ENCODE data around the gene LMBRD1.
"Not testable (repeated sequence)": the region's sequence is repeated elsewhere in the genome, so short reads cannot be mapped to it uniquely, and the experiment has no call there.

LMBRD1 gene

DNA sequence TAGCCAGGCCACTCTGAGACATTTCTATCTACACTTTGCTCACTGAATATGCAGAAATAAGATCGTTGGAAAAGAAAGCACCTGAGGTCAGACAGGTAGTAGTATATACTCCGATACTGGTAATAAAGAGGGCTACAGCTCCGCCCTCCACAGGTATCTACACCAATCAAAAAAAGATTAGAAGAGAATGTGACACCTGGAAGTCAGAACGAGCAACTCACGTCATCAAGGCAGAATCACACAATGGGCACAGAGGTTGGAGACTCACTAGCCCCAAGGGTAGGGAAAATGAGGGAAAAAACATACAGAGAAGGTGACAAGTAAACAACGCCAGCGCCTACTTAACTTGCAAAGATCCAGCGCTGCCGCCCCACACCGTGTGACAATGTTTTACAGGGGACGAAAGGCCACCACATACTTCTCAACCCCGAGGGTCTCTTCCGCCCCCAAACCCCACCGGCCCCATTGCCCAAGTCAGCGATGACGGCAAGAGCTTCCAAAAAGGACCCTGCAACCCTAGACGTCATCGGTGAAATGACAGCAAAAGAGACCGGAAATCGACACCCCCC is 653 bp downstream of the LMBRD1 start:
- DNase-seq (ENCODE audit: low spot score) = peak; percentile 2

DNA sequence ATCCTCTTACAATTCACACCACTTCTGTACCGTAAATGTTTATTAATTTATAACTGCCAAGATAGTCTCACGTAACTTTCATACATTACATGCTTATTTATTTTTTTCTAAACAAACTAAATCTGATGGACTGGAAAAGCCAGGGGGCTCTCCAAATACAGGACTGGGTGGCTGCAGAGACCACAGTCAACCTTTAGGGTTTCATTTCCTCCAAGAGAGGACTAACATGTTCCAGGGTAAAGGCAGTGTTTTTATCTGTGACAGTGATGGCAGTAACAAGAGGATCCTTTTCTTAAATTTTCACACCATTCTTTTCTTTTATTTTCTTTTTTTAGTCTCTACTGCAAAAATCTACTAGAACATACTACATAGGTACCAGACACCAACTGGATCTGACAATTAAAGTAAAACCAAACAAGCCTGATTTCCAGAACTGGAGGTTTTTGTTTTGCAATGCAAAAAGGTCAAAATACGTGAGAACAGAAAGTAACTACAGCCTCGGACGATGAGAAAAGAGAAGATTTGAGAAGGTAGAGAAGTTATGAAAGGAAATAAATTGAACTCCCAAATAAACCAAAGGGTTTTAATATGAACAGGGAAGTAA is 1.2 kb downstream of the LMBRD1 start:
- no peak for DNase-seq (ENCODE audit: low spot score)

DNA sequence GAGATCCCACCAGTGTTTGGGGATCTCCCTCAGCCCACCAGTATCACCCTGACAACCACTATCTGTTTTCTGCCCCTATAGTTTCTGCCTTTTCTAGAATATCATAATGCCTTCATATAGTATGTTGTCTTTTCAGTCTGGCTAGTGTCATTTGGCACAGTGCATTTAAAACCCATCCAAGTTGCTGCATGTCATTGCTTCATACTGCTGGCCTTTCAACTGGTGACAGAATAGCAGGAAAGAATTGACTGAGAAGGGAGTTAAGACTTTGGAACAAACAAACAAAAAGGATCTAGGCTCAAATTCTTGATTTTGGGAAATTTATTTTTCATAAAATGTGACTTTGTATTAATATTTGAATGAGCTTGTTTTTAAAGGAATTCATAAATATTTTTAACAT is 4.5 kb downstream of the LMBRD1 start:
- no peak for DNase-seq (ENCODE audit: low spot score)

DNA sequence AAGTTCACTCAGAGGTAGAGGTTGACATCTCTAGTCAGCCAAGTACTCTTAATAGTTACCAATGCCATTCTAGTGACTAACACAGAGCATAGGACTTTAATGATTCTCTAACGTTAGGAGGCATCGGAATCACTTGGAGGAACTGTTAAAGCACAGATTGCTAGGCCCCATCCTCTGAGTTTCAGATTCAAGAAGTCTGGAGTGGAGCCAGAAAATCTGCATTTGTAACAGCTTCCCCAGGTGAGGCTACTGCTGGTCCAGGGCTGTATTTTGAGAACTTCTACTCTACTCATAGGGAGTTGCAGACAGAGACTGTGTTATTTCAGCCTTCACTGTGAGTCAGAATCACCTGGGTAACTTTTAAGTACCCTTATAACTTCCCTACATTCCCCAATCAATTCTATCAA is 5.7 kb downstream of the LMBRD1 start:
- no peak for DNase-seq (ENCODE audit: low spot score)

DNA sequence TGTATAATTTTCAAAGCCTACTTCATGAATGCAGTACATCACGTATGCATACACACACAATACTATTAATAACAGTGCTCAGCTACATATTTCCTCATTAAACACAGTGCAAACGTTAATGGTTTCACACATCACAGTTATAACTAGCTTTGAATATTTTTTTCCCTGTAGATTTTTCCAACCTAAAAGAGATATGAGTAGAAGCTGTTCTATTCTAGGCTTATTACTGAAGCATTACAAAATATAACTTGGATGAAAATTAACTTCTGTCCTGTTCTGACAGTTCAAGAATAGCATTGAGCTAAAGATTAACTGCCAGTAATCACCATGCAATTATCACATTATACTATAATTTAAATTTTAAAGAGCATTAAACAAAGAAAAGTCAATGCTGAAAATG is 6.2 kb downstream of the LMBRD1 start:
- DNase-seq (ENCODE audit: low spot score) = no peak

DNA sequence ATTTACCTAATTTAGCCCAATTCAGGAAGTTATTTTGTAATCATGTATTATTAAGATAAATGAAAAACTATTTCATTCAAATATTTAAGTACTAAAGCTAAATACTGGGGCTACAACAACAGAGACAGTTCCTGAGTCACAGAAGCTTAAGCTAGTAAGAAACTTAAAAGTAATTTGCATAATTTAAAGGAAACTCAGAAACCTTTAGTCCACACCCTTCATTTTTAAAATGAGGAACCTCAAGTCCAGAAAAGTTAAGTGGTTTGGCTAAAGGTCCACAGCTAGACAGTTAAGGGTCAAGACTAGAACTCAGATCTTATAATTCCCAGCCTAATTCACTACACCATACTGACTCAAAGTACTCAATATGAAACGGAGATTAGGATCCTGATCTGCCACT is 7.2 kb downstream of the LMBRD1 start:
- DNase-seq (ENCODE audit: low spot score) = no peak

DNA sequence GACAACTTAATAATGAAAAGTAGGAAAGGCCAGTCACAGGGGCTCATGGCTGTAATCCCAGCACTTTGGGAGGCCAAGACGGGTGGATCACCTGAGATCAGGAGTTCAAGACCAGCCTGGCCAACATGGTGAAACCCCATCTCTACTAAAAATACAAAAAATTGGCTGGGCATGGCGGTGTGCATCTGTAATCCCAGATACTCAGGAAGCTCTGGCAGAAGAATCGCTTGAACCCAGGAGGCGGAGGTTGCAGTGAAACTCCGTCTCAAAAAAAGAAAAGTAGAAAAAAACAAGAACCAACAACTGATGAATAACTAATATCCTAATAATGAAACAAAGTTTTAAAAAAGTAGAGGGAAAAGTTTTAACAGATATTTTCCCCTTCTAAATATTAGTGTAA is 9.4 kb downstream of the LMBRD1 start:
- not testable (repeated sequence) for DNase-seq (ENCODE audit: low spot score)

DNA sequence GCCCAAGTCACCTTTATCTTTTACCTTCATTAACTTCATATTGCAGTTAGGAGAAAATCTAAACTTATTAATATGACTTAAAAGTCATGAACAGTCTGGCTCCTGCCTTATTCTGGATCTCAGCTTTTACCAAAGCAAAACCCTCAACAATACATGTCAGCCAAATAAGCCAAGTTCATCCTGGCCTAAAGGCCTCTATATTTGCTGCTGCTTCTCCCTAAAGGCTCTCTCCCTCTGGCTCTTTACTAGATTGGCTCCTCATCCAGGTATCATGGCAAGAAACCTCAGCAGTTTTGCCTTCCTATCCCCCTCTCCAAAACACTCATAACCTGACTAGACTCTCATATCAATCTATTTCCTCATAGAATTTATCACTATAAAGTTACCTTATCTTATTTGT is 11.1 kb downstream of the LMBRD1 start:
- no peak for DNase-seq (ENCODE audit: low spot score)

DNA sequence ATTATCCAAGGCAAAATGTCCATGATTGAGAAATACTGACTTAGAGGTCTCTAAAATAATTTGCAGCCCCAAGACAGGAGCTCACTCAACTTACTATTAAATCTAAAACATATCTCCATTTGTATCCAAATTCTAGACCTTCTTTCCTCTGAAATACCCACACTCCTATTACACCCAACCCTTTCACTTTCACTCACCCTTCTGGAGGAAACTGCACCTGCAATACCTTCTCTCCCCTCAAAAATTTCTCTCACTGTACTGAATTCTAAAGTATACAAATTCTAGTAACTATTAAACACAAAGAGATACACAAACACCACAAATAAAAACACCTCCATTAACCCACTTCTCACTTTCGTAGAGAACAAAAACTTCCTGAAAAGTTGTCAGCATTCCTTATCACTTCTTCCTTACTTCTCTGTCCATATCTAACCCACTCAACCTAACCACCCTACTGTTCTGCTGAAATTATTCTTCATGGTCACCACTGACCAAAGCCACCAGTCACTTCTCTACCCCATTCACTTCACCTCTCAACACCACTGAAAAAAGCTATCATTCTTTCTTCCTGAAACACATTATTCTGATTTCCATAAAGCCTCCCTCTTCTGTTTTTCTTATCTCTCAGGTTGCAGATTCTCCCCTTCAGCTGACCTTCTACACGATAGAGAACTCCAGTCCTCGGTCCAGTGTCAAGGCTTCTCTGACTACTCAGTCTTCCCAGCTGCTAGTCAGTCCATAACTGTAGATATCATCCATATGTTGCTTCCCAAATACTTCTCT is 12.0 kb downstream of the LMBRD1 start:
- DNase-seq (ENCODE audit: low spot score) = no peak

DNA sequence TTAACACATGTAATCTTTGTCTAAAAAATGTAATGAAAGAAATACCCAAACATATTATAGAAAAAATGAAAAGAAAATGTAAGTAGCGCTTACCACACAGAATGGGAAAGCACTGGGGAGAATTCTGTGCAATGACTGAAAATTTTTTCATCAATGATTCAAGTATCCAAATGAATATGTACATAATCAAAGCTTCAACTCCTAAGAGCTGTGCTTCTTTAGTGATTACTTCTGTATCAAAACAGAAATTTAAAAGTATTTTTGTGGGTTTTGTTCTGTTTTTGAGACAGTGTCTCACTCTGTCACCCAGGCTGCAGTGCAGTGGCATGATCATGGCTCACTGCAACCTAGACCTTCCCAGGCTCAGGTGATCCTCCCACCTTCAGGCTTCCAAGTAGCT is 13.7 kb downstream of the LMBRD1 start:
- DNase-seq (ENCODE audit: low spot score) = no peak

DNA sequence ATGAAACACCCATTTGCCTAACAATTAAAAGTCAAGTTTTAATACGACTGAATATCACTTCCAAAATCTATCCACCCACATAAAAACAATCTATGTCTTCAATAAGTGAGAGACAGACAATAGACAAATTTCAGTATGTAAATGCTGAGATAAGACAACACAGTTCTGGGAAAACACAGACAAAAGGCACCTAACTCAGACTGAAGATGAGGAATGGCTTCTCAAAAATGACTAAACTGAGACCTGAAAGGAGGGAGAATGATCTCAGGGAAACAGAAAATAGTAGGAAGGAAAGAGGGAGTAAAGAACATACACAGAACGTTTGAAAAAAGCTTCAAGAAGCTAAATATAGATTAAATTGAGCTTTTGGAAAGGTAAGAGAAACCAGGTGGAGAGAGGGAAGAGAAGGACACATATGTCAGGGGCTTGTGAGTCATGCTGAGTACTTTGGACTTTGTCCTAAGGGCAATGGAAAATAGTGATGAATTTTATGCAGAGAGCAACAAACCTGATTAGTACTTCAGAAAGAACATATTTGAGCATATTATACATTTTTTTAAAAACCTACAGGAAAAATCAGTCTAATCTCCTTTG is 16.1 kb downstream of the LMBRD1 start:
- DNase-seq (ENCODE audit: low spot score) = no peak

DNA sequence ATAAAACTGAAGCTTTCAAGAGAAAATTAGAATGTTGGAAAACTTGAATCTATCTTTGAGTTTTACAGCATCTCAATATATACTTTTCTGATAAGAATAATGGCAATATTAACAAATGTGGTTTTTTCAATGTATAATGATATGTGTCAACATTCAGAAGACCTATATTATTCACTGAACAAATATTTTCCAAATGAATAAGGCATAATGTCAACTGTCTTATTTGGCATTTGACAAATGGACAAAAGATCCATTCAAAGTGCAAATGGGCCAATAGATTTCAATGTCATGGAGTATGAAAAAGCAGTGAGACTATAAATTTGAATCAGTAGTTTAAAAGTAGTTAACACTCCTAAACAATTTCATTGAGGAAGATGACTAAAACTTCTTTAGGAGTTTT is 20.9 kb downstream of the LMBRD1 start:
- DNase-seq (ENCODE audit: low spot score) = no peak

DNA sequence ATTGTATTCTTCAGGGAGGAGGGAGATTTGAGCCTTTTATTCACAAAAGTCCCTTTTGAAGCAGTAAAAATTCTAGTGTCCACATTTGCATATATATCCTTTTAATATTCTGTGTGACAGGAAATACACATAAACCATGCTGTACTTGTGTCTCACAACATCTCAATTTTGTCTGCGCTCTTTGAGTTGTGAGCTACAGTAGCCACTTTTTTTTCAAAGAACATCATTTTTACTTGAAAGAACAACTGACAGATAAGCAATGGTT is 21.3 kb downstream of the LMBRD1 start:
- DNase-seq (ENCODE audit: low spot score) = no peak

DNA sequence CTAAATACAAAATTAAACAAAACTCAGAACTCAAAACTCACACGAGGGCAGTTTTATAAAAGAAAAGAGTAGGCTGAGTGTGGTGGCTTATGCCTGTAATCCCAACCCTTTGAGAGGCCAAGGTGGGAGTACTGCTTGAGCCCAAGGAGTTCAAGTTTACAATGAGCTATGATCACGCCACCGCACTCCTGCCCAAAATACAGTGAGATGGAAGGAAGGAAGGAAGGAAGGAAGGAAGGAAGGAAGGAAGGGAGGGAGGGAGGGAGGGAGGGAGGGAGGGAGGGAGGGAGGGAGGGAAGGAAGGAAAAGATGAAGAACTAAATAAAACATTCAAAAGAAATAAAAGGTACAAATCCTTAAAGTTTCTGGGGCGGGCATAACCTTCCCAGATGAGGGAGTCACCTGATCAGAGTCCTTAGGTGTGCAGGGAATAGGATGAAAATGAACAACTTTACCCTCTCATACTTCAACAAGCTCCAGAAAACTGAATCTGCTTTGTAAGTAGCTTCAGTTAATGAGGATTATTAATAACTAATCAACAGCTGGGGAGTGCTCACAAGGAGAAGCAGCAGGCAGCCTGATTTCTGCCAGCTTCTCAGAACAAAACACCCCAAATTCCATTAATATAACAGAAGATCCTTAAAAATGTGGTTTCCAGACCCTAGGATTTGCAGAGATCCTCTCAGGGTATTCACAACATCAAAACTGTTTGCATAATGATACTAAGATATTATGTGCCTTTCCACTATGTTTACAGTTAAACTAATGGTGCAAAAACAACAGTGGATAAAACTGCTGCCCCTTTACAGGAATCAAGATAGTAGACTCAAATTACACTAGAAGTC is 21.8 kb downstream of the LMBRD1 start:
- DNase-seq (ENCODE audit: low spot score) = no peak

DNA sequence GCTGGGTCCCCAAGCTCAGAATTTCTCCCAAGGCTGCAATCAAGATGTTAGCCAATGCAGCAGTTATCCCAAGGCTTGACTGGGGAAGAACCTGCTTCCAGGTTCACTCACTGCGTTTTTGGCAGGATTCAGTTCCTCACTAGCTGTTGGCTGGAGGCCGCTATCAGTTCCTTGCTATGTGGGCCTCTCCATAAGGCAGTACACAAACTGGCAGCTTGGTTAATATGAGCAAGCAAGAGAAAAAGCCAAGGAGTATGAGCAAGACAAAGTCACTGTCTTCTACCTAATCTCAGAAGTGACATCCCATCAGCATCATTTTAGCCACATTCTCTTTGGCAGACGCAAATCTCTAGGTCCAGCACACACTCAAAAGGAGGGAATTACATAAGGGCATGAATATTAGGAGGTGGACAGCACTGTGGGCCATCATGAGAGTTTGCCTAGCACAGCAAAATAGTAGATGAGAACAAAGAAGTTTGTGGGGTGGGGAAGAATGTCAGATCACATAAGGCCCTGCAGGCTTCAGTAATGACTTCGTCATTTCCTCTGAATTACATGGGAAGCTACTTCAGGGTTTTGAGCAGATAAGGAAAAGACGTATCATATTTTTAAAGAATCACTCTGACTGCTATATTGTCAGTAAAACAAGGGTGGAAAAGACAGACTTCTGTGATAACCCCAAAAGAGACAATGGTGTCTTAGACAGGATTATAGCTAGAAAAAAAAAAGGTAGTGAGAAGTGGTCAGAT is 25.5 kb downstream of the LMBRD1 start:
- DNase-seq (ENCODE audit: low spot score) = no peak

DNA sequence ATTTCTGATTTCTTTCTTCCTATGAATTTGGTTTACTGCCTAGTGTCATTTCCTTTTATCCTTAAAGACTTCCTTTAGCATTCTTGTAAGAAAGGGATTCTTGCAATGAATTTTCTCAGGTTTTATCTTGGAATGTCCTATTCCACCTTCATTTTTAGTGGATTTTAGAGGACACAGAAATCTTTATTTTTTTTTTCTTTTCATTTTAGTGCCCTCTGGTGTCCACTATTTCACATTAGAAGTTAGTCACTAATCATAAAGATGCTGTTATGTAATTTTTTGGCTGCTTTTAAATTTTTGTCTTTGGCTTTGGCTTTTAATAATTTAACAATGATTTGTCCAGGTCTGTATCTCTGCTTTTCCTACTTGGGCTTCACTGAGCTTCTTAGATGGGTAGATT is 28.1 kb downstream of the LMBRD1 start:
- DNase-seq (ENCODE audit: low spot score) = peak; percentile 3

DNA sequence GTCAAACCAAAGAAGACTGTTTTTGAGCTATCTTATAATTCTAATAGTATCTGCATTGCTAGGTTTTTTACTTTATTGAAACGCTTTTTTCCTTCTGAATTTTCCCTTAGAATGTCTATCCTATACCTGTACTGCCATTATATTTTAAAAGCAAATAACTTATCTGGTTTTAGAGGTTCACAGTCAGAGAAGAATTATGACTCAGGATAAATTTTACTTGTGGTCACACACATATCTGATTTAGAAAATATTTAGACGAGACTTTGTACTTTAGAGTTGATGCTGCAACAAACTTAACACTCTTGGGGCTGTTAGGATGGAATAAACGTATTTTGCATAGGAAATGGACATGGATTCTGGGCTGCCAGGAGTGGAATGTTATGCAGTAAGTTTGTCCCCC is 33.0 kb downstream of the LMBRD1 start:
- DNase-seq (ENCODE audit: low spot score) = no peak

DNA sequence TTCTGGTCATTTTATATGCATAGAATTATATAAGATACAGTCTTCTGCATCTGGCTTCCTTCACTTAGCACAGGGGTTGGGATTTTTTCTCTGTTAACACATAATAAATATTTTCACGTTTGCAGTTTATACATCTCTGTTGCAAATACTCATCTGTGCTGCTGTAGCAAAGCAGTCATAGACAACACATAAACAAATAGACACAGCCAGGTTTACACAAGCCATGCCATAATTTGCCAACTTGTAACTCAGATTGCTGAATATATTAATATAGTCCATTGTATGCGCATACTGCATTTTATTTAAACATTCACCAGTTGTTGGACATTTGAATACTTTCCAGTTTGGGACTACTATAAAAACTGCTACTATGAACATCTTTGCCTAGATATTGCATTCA is 35.0 kb downstream of the LMBRD1 start:
- DNase-seq (ENCODE audit: low spot score) = no peak

DNA sequence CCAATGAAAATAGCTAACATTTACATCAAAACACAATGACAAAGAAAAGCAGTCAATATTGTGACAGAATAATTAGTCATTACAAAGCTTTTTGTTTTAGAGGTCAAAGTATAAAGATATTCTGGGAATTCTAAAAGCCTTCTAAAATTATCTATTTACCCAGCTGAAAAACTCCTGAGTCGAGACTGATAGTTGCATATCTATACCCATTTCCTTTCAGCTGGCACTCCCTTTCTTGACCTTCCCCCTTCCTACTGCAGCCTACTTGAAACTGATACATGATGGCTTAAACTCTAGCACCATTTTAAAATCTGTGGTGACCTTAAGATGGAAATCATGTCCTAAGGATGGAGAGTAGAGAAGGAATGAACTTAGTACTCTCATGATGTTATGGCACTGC is 38.6 kb downstream of the LMBRD1 start:
- DNase-seq (ENCODE audit: low spot score) = no peak

DNA sequence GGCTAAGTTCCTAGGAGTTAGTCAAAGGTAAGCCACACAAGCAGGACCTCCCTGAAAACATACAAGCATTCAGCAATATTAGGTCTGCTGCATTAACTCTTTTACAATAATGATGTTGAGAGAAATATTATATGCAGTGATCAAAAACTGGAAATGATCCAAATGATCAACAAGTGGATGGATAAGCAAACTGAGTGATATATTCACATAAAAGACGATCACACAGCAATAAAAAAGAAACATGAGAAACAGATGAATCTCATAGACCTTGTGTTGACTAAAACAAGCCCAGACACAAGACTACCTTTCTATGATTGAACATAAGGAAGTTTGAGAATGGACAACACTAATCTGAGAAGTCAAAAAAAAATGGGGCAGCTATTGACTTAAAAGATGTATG is 39.9 kb downstream of the LMBRD1 start:
- DNase-seq (ENCODE audit: low spot score) = no peak

DNA sequence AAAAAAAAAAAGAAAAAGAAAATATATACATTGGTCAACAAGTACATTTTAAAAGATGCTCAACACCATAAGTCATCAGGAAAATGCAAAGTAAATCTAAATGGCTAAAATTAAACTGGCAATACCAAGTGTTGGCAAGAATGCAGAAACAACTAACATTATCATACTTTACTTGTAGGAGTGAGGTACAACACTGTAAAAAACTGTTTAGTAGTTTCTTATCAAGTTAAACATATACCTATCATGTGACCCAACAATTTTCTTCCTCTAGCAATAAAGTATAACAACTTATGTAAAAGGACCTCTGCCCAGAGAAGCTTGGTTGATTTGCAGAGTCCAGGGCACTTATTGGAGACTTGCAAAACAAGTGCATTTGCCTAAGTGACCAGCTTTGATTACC is 40.4 kb downstream of the LMBRD1 start:
- DNase-seq (ENCODE audit: low spot score) = no peak

DNA sequence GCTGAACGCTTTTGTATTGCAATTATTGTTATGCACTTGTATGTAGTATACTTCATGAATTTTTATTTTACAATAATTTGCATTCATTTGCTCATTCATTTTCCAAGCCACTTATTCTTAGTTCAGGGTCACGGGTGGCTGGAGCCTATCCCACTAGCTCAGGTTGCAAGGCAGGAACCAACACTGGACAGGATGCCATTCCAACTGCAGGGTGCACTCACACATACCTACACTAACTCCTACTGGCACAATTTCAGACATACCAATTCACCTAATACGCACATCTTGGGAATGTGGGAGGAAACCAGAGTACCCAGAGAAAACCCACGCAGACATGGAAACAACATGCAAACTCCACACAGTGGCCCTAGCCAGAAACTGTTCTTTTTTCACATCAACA is 61.8 kb downstream of the LMBRD1 start:
- DNase-seq (ENCODE audit: low spot score) = no peak

All from AG08395 (cell line).